Skeletal muscle tissue (tissue), 4 donors: ENCODE data around the gene CHID1. TPM values are rescaled to one million over a fixed set of nuclear protein-coding genes. Genes with fewer than 3 reads are reported as not detected.

ENCODE experiments used
- H3K27ac ChIP-seq: one replicate; pipeline ENCODE4 v1.7.0; 2013; ENCODE audit warnings: mild to moderate bottlenecking, low read depth, low read length, inconsistent platforms
- H3K27me3 ChIP-seq, 3 donors: one replicate each; pipeline ENCODE4 v1.7.0; 2013; ENCODE audit warnings: low read length in 3 of 3; ENCODE audit not compliant: control insufficient read depth in 3 of 3, insufficient read depth in 3 of 3
- H3K36me3 ChIP-seq, 3 donors: one replicate each; pipeline ENCODE4 v1.7.0; 2013; ENCODE audit warnings: low read length in 3 of 3; ENCODE audit not compliant: control insufficient read depth in 3 of 3, insufficient read depth in 3 of 3
- H3K4me1 ChIP-seq, 3 donors: one replicate each; pipeline ENCODE4 v1.7.0; 2013; ENCODE audit warnings: low read length in 3 of 3, mild to moderate bottlenecking in 3 of 3; ENCODE audit not compliant: control insufficient read depth in 3 of 3, insufficient read depth in 3 of 3
- H3K4me3 ChIP-seq, 3 donors: one replicate each; pipeline ENCODE4 v1.7.0; 2013; ENCODE audit warnings: low read length in 3 of 3
- H3K9ac ChIP-seq, 3 donors: one replicate each; pipeline ENCODE4 v1.7.0; 2013; ENCODE audit warnings: low read length in 3 of 3, mild to moderate bottlenecking in 3 of 3, moderate library complexity in 2 of 3, low read depth in 1 of 3
- H3K9me3 ChIP-seq, 3 donors: one replicate each; pipeline ENCODE4 v1.7.0; 2013; ENCODE audit warnings: low read length in 3 of 3; ENCODE audit not compliant: control insufficient read depth in 3 of 3
- total RNA-seq: library from RNA; depleted of rRNA; stranded (reverse); fragments of >200 nt; gene quantifications from one replicate; pipeline ENCODE4 v1.2.3, GENCODE V29; 2014
- donor health status: Osteomylitis.

Gene CHID1
- total RNA-seq, 1 donor from 2014 or later: 26.1 TPM

DNA sequence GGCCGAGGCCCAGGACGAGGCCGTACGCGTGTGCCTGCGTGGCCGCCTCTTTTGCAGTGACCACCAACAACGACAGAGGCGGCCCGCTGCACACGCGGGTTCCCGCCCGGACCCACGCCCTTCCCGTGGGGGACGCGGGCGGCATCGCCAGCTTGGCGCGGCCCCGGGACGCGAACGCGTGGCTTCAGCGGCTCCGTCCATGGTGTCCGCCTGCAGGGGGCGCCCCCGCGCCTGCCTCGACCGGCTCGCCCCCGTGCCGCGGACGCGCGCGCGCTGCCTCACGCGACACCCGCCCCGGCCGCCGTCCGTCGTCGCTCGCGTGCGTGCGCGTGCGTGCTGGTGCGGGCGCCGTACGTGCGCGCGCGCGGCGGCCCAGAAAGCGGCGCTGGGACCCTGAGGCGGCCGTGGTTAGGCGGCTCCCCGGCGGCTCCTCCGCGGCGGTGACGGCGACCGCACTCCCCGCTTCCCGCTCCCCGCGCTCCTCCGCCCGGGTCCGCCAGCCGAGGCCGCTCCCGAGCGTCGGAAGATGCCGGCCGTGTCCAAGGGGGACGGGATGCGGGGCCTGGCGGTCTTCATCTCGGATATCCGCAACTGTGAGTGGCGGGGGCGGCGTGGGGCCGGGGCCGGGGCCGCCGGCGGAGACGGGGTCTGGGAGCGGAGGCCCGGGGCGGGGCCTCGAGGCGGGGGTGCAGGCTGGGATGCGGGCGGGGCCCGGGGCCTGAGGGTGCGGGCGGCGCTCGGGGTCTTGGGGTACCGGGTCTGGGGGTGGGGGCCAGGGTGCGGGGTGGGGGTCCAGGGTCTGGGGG is 15.1 kb upstream of the CHID1 start, which contains the start of gene AP2A2:
AP2A2 (plus strand) TSS at position 375 of the 806 bp plus-strand sequence; CDS start at position 527, 152 bp downstream.
- Histone ChIP-seq H3K9me3 (no peaks in the 10 kb centered on the region), H3K4me1 (peaks cover 16 to 28% (median 26%) of the 10 kb centered on the region in 3 donors), H3K36me3 (peaks cover 0 to 3% (median 0%) of the 10 kb centered on the region in 3 donors)

DNA sequence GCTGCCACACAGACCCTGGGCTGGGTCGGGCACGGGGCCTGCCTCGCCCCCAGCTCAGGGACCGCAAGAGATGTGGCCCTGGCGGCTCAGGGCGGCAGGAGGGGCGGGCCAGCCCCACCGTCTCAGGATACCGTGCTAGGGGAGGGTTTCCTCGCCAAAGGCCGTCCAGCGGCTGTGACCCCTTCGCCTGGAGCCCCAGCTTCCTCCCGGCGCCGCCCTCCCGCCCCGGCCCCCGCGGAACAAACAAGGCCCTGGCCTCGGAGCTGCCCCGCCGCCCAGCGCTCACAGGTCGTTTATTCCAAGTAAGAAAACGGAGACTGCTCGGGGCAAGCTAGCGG is 14.5 kb upstream of the CHID1 start:
- Histone ChIP-seq H3K4me3 (peak overlapping the region; percentile 43 to 80 (median 70)), H3K36me3 (peaks cover 0 to 3% (median 0%) of the 10 kb centered on the region in 3 donors), H3K9me3 (no peaks in the 10 kb centered on the region), H3K4me1 (peaks cover 15 to 27% (median 24%) of the 10 kb centered on the region in 3 donors), H3K27me3 (no peaks in the 10 kb centered on the region), H3K9ac (peak overlapping the region; percentile 43 to 64 (median 59)), H3K27ac (peak overlapping the region; percentile 62)

More for the DNA sequence above, 15.1 kb upstream of the CHID1 start, which contains the start of gene AP2A2:
- Histone ChIP-seq H3K9ac (peak within 1 kb of the TSS; percentile 77 to 90 (median 86)), H3K27ac (peak within 1 kb of the TSS; percentile 77), H3K27me3 (no peaks in the 10 kb centered on the region), H3K4me3 (peak within 1 kb of the TSS; percentile 74 to 80 (median 76))

DNA sequence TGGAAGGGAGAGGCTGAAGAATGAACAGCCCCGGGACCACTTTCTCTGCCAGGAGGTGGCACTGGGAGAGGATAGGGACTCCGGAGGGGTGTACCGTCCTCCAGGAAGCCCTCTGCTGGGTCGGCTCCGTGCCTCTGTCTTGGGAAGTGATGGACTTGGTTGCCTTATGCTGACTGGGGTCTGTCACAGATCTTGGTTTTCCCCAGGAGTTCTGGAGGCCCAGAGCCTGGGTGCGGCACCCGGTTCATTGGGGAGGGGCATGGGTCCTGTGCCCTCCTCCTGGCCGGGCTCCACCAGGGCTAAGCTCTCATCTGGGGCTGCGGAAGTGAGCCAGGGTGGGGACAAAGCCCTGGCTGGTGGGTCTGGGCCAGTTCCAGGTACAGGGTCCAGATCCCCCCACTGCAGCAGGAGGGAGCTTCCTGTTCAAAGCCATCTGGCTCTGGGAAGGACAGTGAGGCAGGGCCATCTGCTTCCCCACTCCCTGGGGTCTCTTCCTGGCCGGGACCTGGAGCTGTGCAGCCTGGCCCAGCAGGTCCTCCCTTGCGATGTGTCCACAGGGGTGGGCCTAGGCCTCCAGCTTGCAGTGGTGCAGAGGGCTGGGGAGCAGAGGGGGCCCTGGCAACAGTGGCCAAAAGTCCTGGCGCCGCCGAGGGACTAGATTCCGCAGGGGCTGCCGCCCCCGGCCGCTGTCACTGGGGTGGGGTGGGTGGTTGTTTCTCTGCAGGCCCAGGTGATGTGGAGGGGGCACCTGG is 14.0 kb upstream of the CHID1 start:
- Histone ChIP-seq H3K9ac (peak overlapping the region in 1 of 3 donors; percentile 64), H3K9me3 (no peaks in the 10 kb centered on the region), H3K27ac (peak overlapping the region; percentile 62), H3K27me3 (no peaks in the 10 kb centered on the region), H3K36me3 (peaks cover 0 to 3% (median 0%) of the 10 kb centered on the region in 3 donors), H3K4me1 (peaks cover 15 to 27% (median 23%) of the 10 kb centered on the region in 3 donors), H3K4me3 (no peak overlapping the region)

DNA sequence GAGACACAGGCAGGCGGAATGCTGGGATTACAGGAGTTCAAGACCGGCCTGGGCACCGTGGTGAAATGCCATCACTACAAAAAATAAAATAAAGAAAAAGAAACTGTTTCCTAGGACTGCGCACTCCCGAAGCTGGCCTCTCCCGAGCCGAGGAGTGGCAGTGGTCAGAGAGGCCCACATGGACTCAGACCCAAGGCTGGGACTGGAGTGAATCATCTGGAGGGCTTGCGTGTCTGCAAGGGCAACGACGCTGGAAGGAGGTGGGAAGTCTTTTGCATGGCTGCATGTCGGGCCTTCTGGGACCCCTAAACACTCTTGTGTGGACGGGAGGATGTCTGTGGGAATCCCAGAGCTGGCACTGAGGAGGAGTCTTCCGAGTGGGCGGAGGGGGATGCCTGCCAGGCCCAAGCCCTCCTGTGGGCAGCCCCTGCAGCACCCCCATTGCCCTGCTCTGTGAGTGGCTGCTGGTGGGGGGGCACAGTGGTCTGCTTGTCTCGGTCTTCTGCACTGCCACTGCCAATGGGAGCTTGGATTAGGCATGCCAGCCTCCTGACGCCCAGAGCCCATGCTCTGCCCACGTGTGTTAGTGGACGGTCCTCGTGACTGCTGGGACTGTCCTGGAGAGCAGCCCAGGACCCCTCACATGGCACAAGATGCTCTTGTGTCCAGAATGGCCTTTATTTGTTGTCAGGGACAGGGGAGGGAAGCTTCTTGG is 13.2 kb upstream of the CHID1 start:
- no peak overlapping the region for H3K4me3 ChIP-seq
- H3K9ac ChIP-seq: no peak overlapping the region
- H3K27ac ChIP-seq: no peak overlapping the region
- H3K9me3 ChIP-seq: no peaks in the 10 kb centered on the region
- H3K36me3 ChIP-seq: peaks cover 0 to 3% (median 0%) of the 10 kb centered on the region in 3 donors
- peaks cover 20 to 26% (median 22%) of the 10 kb centered on the region in 3 donors for H3K4me1 ChIP-seq
- H3K27me3 ChIP-seq: no peaks in the 10 kb centered on the region

DNA sequence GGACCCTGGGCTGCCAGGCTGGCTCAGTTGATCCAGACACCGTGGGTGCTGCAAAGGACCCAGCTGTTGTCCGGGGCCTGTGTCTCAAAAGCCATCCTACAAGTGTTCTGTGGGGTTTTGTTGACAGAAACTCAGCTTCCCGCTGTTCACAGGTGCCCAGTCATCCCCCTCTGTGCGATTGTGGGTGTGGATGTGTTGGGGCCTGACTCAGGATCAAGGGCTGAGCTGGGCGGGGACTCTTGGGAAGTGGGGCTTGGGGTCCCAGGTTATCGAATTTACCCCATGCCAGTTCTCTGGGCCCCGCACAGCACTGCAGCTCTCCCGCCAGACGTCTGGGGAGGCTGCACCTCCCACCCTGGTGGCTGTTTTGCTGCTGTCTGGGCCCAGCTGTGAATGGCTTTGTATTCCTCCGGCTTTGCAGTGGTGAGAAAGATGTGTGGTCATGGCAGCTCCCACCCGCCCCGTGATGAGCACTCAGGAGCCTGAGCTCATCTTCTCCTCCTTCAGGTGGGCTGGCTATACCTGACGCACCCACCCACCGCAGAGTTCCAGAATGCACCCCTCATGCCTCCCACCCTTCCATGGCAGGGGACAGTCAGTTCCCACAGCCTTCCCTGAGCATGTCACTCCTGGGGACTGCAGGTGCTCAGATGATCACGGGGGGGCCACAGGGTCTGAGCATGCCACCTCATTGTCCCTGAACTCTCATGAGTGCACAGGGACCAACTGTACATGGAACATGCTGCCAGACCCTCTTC is 11.5 kb upstream of the CHID1 start:
- H3K27me3 ChIP-seq: no peaks in the 10 kb centered on the region
- H3K27ac ChIP-seq: no peak overlapping the region
- no peak overlapping the region for H3K4me3 ChIP-seq
- peaks cover 0 to 2% (median 0%) of the 10 kb centered on the region in 3 donors for H3K36me3 ChIP-seq
- no peak overlapping the region for H3K9ac ChIP-seq
- peaks cover 11 to 13% (median 11%) of the 10 kb centered on the region in 3 donors for H3K4me1 ChIP-seq
- H3K9me3 ChIP-seq: no peaks in the 10 kb centered on the region

DNA sequence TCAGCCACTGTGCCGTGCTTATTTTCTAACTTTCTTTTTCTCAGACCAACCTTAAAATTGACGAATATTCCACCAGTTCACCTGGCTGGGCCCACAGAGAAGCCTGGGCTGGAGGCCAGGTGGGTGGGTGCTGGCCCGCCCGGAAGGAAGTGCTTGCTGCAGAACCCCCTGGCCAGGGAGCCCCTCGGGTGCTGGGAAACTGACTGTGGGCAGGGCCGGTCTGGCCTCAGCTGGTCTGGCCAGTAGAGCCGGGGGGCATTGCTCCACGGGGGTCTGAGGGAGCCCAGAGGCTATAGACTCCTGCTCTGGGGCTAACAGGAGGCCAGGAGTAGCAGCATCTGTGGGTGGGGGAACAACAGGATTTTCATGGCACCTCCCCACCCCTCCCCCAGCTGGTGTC is 6.8 kb upstream of the CHID1 start:
- no peaks in the 10 kb centered on the region for H3K27me3 ChIP-seq
- H3K9ac ChIP-seq: peak overlapping the region in 1 of 3 donors; percentile 3
- H3K4me3 ChIP-seq: no peak overlapping the region
- peaks cover 3 to 5% (median 4%) of the 10 kb centered on the region in 3 donors for H3K4me1 ChIP-seq
- no peak overlapping the region for H3K27ac ChIP-seq
- no peaks in the 10 kb centered on the region for H3K9me3 ChIP-seq
- no peaks in the 10 kb centered on the region for H3K36me3 ChIP-seq

DNA sequence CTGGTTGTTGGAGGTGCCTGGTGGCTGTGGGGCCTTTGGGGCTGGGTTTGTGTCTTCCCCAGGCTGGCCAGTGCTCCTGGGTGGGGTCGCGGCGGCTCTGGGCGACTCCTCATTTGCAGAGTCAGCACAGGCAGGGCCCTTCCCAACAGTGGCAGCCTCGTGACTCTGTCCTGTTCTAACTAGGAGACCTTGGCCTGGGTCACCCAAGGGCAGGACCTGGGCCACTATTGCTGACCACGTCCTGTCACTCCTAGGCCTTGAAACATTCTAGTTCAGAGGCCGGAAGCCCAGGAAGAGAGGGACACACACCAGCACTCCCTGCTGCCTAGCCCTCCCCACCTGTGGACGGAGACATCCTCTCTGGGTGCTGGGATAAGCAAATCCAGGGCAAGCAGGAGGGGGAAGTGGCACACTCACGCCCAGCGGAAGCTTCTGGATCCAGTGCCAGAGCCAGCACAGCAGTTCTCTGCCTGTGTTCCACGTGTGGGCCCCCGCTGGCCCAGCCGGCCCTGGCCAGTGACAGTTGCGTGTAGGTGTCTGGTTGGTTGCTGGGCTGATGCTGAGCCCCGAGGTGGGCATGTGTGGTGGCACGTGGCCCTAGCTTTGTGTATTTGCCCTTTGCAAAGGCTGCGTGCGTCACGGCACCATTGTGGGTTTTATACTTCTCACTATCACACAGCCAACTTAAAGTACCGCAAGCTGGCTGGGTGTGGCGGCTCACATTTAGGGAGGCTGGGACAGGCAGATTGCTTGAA is 4.3 kb upstream of the CHID1 start:
- Histone ChIP-seq H3K4me1 (peaks cover 12 to 16% (median 15%) of the 10 kb centered on the region in 3 donors), H3K27me3 (no peaks in the 10 kb centered on the region), H3K27ac (peak overlapping the region; percentile 56), H3K4me3 (no peak overlapping the region), H3K9ac (peak overlapping the region in 1 of 3 donors; percentile 33), H3K9me3 (no peaks in the 10 kb centered on the region), H3K36me3 (peaks cover 0 to 2% (median 0%) of the 10 kb centered on the region in 3 donors)

DNA sequence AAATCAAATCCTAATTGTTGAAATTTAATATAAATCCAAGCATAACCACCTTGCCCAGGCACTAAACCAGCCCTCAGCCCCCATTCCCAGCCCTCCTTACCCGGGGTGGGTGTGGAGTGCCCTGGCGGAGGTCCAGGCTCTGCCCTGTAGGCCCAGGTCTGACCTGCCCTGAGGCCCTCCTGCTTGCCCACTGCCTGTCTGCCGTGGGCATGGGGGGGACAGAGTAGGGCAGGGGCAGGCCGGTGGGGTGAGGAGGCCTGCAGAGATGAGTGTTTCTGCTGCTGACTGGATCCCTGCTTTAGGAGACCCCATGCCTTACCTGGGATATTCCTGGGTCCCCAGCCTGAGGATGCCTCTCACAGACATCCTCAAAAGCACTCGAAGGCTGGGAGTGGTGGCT is 3.6 kb upstream of the CHID1 start:
- Histone ChIP-seq H3K9me3 (no peaks in the 10 kb centered on the region), H3K27me3 (no peaks in the 10 kb centered on the region), H3K27ac (peak overlapping the region; percentile 56), H3K4me3 (no peak overlapping the region), H3K36me3 (peaks cover 0 to 3% (median 0%) of the 10 kb centered on the region in 3 donors), H3K9ac (peak overlapping the region in 1 of 3 donors; percentile 33), H3K4me1 (peaks cover 16 to 22% (median 21%) of the 10 kb centered on the region in 3 donors)
